ENCODE data around the gene TNFAIP1.

TNFAIP1 gene

GRCh38 chr17:28345419-28346198 is 10.0 kb downstream of the TNFAIP1 start:
- Histone ChIP-seq H3K27ac (replicated peaks; ENCODE audit: low read length) (no peak overlapping the region), H2BK12ac (ENCODE audit: low read length) (no peak overlapping the region), H3K9me3 (replicated peaks in 1 of 2; ENCODE audit: control insufficient read depth in 2 of 2, insufficient read depth in 1 of 2, low read depth in 1 of 2, low read length in 2 of 2) (no peaks in the 10 kb centered on the region), H3K18ac (ENCODE audit: low read length) (no peak overlapping the region), H3K4me2 (ENCODE audit: insufficient read depth, low read length, poor library complexity, severe bottlenecking) (no peak overlapping the region), H2AK5ac (ENCODE audit: low read depth, low read length) (no peak overlapping the region), H2BK15ac (ENCODE audit: low read length) (no peak overlapping the region), H3K79me1 (ENCODE audit: low read depth, low read length) (no peaks in the 10 kb centered on the region), H3K27me3 (ENCODE audit: control insufficient read depth in 3 of 3, insufficient read depth in 3 of 3, low read depth in 1 of 3, low read length in 3 of 3) (no peaks in the 10 kb centered on the region), H2AFZ (ENCODE audit: low read length) (no peak overlapping the region), H3K14ac (ENCODE audit: low read length) (no peak overlapping the region), H3K9ac (ENCODE audit: low read depth, low read length, poor library complexity) (no peak overlapping the region), H2BK5ac (ENCODE audit: low read length) (no peak overlapping the region), H4K8ac (ENCODE audit: low read depth, low read length) (no peak overlapping the region), H3K4me1 (ENCODE audit: control insufficient read depth in 2 of 2, insufficient read depth in 1 of 2, low read depth in 1 of 2, low read length in 2 of 2) (peaks cover 0 to 6% of the 10 kb centered on the region in 2 donors), H4K91ac (ENCODE audit: low read depth, low read length, poor library complexity) (no peak overlapping the region), H3K4me3 (ENCODE audit: low read length in 2 of 2) (no peak overlapping the region), H3K4ac (ENCODE audit: low read length) (no peak overlapping the region), H3K36me3 (replicated peaks in 1 of 2; ENCODE audit: control insufficient read depth in 2 of 2, insufficient read depth in 2 of 2, low read length in 2 of 2) (peaks cover 68 to 100% of the 10 kb centered on the region in 2 donors), H2BK120ac (ENCODE audit: low read depth, low read length) (no peak overlapping the region), H3K23ac (ENCODE audit: low read depth, low read length, poor library complexity) (no peak overlapping the region)
- no peak for DNase-seq (ENCODE audit: low spot score)
- no CpG with 5 or more reads among the region's 13 CpGs for WGBS, 2 donors (ENCODE audit: extremely low coverage in 2 of 2, insufficient read length in 2 of 2, insufficient replicate concordance in 1 of 2)

- no peak overlapping the region for H3K23ac ChIP-seq (ENCODE audit: low read depth, low read length, poor library complexity)
- no peak overlapping the region for H4K8ac ChIP-seq (ENCODE audit: low read depth, low read length)
- WGBS, 2 donors (ENCODE audit: extremely low coverage in 2 of 2, insufficient read length in 2 of 2, insufficient replicate concordance in 1 of 2), result no CpG with 5 or more reads among the region's 2 CpGs
- H3K9me3 ChIP-seq (replicated peaks in 1 of 2; ENCODE audit: control insufficient read depth in 2 of 2, insufficient read depth in 1 of 2, low read depth in 1 of 2, low read length in 2 of 2), result no peaks in the 10 kb centered on the region
- no peak overlapping the region for H2BK15ac ChIP-seq (ENCODE audit: low read length)
- H3K18ac ChIP-seq (ENCODE audit: low read length), result no peak overlapping the region
- no peak overlapping the region for H3K4me3 ChIP-seq (ENCODE audit: low read length in 2 of 2)
- H3K36me3 ChIP-seq (replicated peaks in 1 of 2; ENCODE audit: control insufficient read depth in 2 of 2, insufficient read depth in 2 of 2, low read length in 2 of 2), result peaks cover 71 to 100% of the 10 kb centered on the region in 2 donors
- no peak overlapping the region for H2AK5ac ChIP-seq (ENCODE audit: low read depth, low read length)
- no peak overlapping the region for H2BK12ac ChIP-seq (ENCODE audit: low read length)
- no peak overlapping the region for H3K14ac ChIP-seq (ENCODE audit: low read length)
- no peak for DNase-seq (ENCODE audit: low spot score)
- no peak overlapping the region for H3K27ac ChIP-seq (replicated peaks; ENCODE audit: low read length)
- no peaks in the 10 kb centered on the region for H3K79me1 ChIP-seq (ENCODE audit: low read depth, low read length)
- no peaks in the 10 kb centered on the region for H3K27me3 ChIP-seq (ENCODE audit: control insufficient read depth in 3 of 3, insufficient read depth in 3 of 3, low read depth in 1 of 3, low read length in 3 of 3)
- H3K4me2 ChIP-seq (ENCODE audit: insufficient read depth, low read length, poor library complexity, severe bottlenecking), result no peak overlapping the region
- H3K4me1 ChIP-seq (ENCODE audit: control insufficient read depth in 2 of 2, insufficient read depth in 1 of 2, low read depth in 1 of 2, low read length in 2 of 2), result peaks cover 0 to 6% of the 10 kb centered on the region in 2 donors
- no peak overlapping the region for H2BK5ac ChIP-seq (ENCODE audit: low read length)
- H2BK120ac ChIP-seq (ENCODE audit: low read depth, low read length), result no peak overlapping the region
- H3K4ac ChIP-seq (ENCODE audit: low read length), result no peak overlapping the region
- no peak overlapping the region for H4K91ac ChIP-seq (ENCODE audit: low read depth, low read length, poor library complexity)
- H3K9ac ChIP-seq (ENCODE audit: low read depth, low read length, poor library complexity), result no peak overlapping the region
- H2AFZ ChIP-seq (ENCODE audit: low read length), result no peak overlapping the region
These were observed 10.6 kb downstream of the TNFAIP1 start for GRCh38 chr17:28346199-28346580.

GRCh38 chr17:28346746-28347246 is 11.2 kb downstream of the TNFAIP1 start:
- Histone ChIP-seq H3K79me1 (ENCODE audit: low read depth, low read length) (no peaks in the 10 kb centered on the region), H2BK5ac (ENCODE audit: low read length) (no peak overlapping the region), H3K36me3 (replicated peaks in 1 of 2; ENCODE audit: control insufficient read depth in 2 of 2, insufficient read depth in 2 of 2, low read length in 2 of 2) (peaks cover 71 to 100% of the 10 kb centered on the region in 2 donors), H2AFZ (ENCODE audit: low read length) (no peak overlapping the region), H3K14ac (ENCODE audit: low read length) (no peak overlapping the region), H2BK120ac (ENCODE audit: low read depth, low read length) (no peak overlapping the region), H3K27ac (replicated peaks; ENCODE audit: low read length) (no peak overlapping the region), H2AK5ac (ENCODE audit: low read depth, low read length) (no peak overlapping the region), H3K4me3 (ENCODE audit: low read length in 2 of 2) (no peak overlapping the region), H2BK12ac (ENCODE audit: low read length) (no peak overlapping the region), H4K91ac (ENCODE audit: low read depth, low read length, poor library complexity) (no peak overlapping the region), H3K18ac (ENCODE audit: low read length) (no peak overlapping the region), H3K4me1 (ENCODE audit: control insufficient read depth in 2 of 2, insufficient read depth in 1 of 2, low read depth in 1 of 2, low read length in 2 of 2) (peaks cover 0 to 6% of the 10 kb centered on the region in 2 donors), H3K4ac (ENCODE audit: low read length) (no peak overlapping the region), H4K8ac (ENCODE audit: low read depth, low read length) (no peak overlapping the region), H3K9ac (ENCODE audit: low read depth, low read length, poor library complexity) (no peak overlapping the region), H2BK15ac (ENCODE audit: low read length) (no peak overlapping the region), H3K23ac (ENCODE audit: low read depth, low read length, poor library complexity) (no peak overlapping the region), H3K4me2 (ENCODE audit: insufficient read depth, low read length, poor library complexity, severe bottlenecking) (no peak overlapping the region), H3K27me3 (ENCODE audit: control insufficient read depth in 3 of 3, insufficient read depth in 3 of 3, low read depth in 1 of 3, low read length in 3 of 3) (no peaks in the 10 kb centered on the region), H3K9me3 (replicated peaks in 1 of 2; ENCODE audit: control insufficient read depth in 2 of 2, insufficient read depth in 1 of 2, low read depth in 1 of 2, low read length in 2 of 2) (no peaks in the 10 kb centered on the region)
- no CpG with 5 or more reads among the region's 7 CpGs for WGBS, 2 donors (ENCODE audit: extremely low coverage in 2 of 2, insufficient read length in 2 of 2, insufficient replicate concordance in 1 of 2)
- no peak for DNase-seq (ENCODE audit: low spot score)

- no peak overlapping the region for H3K14ac ChIP-seq (ENCODE audit: low read length)
- no peak overlapping the region for H2BK12ac ChIP-seq (ENCODE audit: low read length)
- no peaks in the 10 kb centered on the region for H3K27me3 ChIP-seq (ENCODE audit: control insufficient read depth in 3 of 3, insufficient read depth in 3 of 3, low read depth in 1 of 3, low read length in 3 of 3)
- no peak for DNase-seq (ENCODE audit: low spot score)
- H2AK5ac ChIP-seq (ENCODE audit: low read depth, low read length), result no peak overlapping the region
- no peak overlapping the region for H3K18ac ChIP-seq (ENCODE audit: low read length)
- H3K79me1 ChIP-seq (ENCODE audit: low read depth, low read length), result no peaks in the 10 kb centered on the region
- H3K4me1 ChIP-seq (ENCODE audit: control insufficient read depth in 2 of 2, insufficient read depth in 1 of 2, low read depth in 1 of 2, low read length in 2 of 2), result peaks cover 0 to 6% of the 10 kb centered on the region in 2 donors
- no peak overlapping the region for H2BK15ac ChIP-seq (ENCODE audit: low read length)
- no peak overlapping the region for H2AFZ ChIP-seq (ENCODE audit: low read length)
- H4K8ac ChIP-seq (ENCODE audit: low read depth, low read length), result no peak overlapping the region
- H2BK120ac ChIP-seq (ENCODE audit: low read depth, low read length), result no peak overlapping the region
- peaks cover 68 to 99% of the 10 kb centered on the region in 2 donors for H3K36me3 ChIP-seq (replicated peaks in 1 of 2; ENCODE audit: control insufficient read depth in 2 of 2, insufficient read depth in 2 of 2, low read length in 2 of 2)
- no peak overlapping the region for H3K4me2 ChIP-seq (ENCODE audit: insufficient read depth, low read length, poor library complexity, severe bottlenecking)
- H3K27ac ChIP-seq (replicated peaks; ENCODE audit: low read length), result peak overlapping the region; percentile 21
- H3K4ac ChIP-seq (ENCODE audit: low read length), result no peak overlapping the region
- no peak overlapping the region for H3K4me3 ChIP-seq (ENCODE audit: low read length in 2 of 2)
- no peak overlapping the region for H4K91ac ChIP-seq (ENCODE audit: low read depth, low read length, poor library complexity)
- H3K9ac ChIP-seq (ENCODE audit: low read depth, low read length, poor library complexity), result no peak overlapping the region
- no peaks in the 10 kb centered on the region for H3K9me3 ChIP-seq (replicated peaks in 1 of 2; ENCODE audit: control insufficient read depth in 2 of 2, insufficient read depth in 1 of 2, low read depth in 1 of 2, low read length in 2 of 2)
- H2BK5ac ChIP-seq (ENCODE audit: low read length), result no peak overlapping the region
- no peak overlapping the region for H3K23ac ChIP-seq (ENCODE audit: low read depth, low read length, poor library complexity)
- no CpG with 5 or more reads among the region's 8 CpGs for WGBS, 2 donors (ENCODE audit: extremely low coverage in 2 of 2, insufficient read length in 2 of 2, insufficient replicate concordance in 1 of 2)
These were observed 11.8 kb downstream of the TNFAIP1 start for GRCh38 chr17:28347261-28347891.
